Neuron (in vitro differentiated cells): ENCODE measurements around the gene PRPF6.

Source experiments
- H2AFZ ChIP-seq: one replicate; pipeline ENCODE4 v1.6.1; 2013; ENCODE audit warnings: low read depth, mild to moderate bottlenecking, inconsistent platforms, low read length, moderate library complexity
- H3K27me3 ChIP-seq: one replicate; pipeline ENCODE4 v1.6.1; 2013; ENCODE audit warnings: low read length; ENCODE audit not compliant: insufficient read depth
- H3K36me3 ChIP-seq: one replicate; pipeline ENCODE4 v1.6.1; 2013; ENCODE audit warnings: low read length; ENCODE audit not compliant: insufficient read depth
- H3K4me1 ChIP-seq: one replicate; pipeline ENCODE4 v1.6.1; 2013; ENCODE audit warnings: low read length; ENCODE audit not compliant: insufficient read depth
- H3K4me3 ChIP-seq: 2 replicates; pipeline ENCODE4 v1.5.1; 2013; ENCODE audit warnings: mild to moderate bottlenecking, low read length, moderate library complexity
- H3K9me3 ChIP-seq: one replicate; pipeline ENCODE4 v1.6.1; 2013; ENCODE audit warnings: low read length

PRPF6 gene

DNA sequence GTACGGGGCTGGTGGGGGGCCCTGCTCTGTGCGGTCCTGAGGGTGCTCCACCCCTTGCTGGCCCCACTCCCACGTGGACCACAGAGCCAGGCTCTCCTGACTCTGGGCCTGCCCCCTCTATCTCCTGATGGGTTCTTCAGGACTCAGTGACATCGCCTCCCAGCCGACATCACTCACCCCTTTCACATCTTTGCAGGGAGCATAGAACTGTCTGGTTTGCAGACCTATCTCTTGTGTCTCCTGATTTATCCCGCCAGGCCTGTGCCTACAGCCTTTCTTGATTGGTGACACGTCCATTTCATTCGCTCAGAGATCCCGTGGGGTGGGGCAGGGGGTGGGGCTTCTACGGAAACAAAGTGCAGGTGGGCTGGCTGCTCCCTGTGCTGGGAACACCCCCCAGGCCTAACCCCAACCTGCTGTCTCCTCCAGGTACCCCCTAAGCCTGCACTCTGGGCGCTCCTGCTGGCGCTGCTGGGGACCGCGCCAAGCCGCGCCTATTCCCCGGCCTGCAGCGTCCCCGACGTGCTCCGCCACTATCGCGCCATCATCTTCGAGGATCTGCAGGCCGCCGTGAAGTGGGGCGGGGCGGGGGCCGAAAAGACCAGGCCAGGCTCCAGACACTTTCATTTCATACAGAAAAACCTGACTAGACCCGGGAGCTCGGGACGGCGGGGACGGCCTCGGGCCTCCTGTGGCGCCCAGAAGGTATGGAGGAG is 56.7 kb downstream of the PRPF6 start:
- Histone ChIP-seq H3K36me3 (peaks cover 22% of the 10 kb centered on the region), H3K9me3 (no peaks in the 10 kb centered on the region), H3K27me3 (peaks cover 43% of the 10 kb centered on the region), H3K4me1 (peaks cover 18% of the 10 kb centered on the region), H2AFZ (no peak overlapping the region), H3K4me3 (no peak overlapping the region)

DNA sequence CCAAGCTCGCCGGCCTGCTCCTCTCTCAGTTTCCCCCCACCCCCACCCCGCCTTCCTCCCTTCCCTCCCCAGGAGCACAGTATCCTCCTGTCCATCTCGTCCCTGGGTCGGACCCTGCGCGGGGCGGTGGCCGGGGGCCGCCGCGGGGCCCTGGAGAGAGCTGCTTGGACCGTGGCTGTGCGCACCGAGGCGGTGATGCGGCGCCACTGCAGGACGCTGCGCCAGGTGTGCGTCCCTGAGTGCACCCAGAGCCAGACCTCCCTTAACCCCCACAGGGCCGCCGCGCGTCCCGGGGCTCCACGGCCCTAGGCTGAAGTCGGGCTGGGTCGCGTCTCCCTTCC is 57.3 kb downstream of the PRPF6 start:
- Histone ChIP-seq H3K36me3 (peaks cover 16% of the 10 kb centered on the region), H2AFZ (no peak overlapping the region), H3K4me3 (no peak overlapping the region), H3K27me3 (peaks cover 43% of the 10 kb centered on the region), H3K9me3 (no peaks in the 10 kb centered on the region), H3K4me1 (peaks cover 18% of the 10 kb centered on the region)

DNA sequence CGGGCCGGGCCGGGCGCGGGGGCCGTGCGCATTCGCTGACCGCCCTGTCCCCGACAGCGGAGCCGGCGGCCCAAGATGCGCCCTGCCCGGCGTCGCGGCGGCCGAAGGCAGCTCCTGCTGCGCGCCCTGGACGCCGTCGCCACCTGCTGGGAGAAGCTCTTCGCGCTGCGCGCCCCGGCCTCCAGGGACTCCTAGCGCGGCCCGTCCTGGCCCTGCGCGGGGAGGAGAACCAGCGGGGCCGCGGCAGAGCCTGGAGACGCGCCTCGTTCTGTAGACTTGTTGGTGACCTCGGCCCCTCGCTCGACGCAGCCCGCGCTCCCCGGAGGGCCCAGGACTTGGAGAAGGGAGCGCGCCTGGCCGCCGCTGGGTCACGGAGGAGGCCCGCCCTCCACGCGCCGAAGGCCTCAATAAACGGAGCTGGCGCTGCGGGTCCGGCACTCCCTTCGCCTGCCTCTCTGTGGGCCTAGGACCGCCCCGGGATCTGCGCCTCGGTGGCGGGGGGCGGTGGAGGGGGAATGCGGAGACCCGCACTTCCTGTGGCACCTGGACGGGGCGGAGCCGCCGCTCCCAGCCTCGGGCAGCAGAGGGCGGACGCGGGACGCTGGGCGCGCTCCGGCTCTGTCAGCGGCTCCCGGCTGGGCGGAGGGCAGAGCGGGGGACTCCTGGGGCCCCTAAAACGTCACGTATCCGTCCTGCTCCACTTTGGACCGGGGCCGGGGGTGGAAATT is 57.8 kb downstream of the PRPF6 start:
- peak overlapping the region; percentile 46 for H3K4me3 ChIP-seq
- peaks cover 18% of the 10 kb centered on the region for H3K4me1 ChIP-seq
- peak overlapping the region; percentile 41 for H2AFZ ChIP-seq
- peaks cover 48% of the 10 kb centered on the region for H3K27me3 ChIP-seq
- no peaks in the 10 kb centered on the region for H3K9me3 ChIP-seq
- H3K36me3 ChIP-seq = peaks cover 13% of the 10 kb centered on the region

GRCh38 chr20:64039293-64040160 is 58.6 kb downstream of the PRPF6 start:
- Histone ChIP-seq H3K4me1 (peaks cover 18% of the 10 kb centered on the region), H3K27me3 (peaks cover 54% of the 10 kb centered on the region), H3K9me3 (no peaks in the 10 kb centered on the region), H3K36me3 (peaks cover 6% of the 10 kb centered on the region), H2AFZ (peak overlapping the region; percentile 41), H3K4me3 (peak overlapping the region; percentile 46)

GRCh38 chr20:64040231-64041039 is 59.5 kb downstream of the PRPF6 start:
- peaks cover 63% of the 10 kb centered on the region for H3K27me3 ChIP-seq

GRCh38 chr20:64041040-64041780 is 60.3 kb downstream of the PRPF6 start:
- H3K27me3 ChIP-seq = peaks cover 71% of the 10 kb centered on the region
- H3K4me1 ChIP-seq = peaks cover 18% of the 10 kb centered on the region
- no peak overlapping the region for H2AFZ ChIP-seq
- H3K36me3 ChIP-seq = no peaks in the 10 kb centered on the region
- no peaks in the 10 kb centered on the region for H3K9me3 ChIP-seq
- no peak overlapping the region for H3K4me3 ChIP-seq

More at GRCh38 chr20:64040231-64041039, 59.5 kb downstream of the PRPF6 start:
- Histone ChIP-seq H3K4me1 (peaks cover 18% of the 10 kb centered on the region), H3K36me3 (no peaks in the 10 kb centered on the region), H2AFZ (no peak overlapping the region), H3K4me3 (no peak overlapping the region), H3K9me3 (no peaks in the 10 kb centered on the region)

DNA sequence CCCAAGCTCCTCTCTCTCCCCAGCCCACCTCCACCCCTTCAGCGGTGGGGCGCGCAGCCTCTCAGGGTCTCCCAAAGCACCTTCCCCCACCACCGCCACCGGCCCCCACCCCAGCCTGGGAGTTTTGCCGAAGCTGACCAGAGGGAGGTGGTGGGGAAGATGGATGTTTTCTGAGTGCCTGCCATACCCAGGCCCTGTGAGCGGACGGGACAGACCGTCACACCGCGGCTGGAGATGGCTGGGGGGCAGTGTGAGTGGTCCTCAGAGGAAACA is 60.8 kb downstream of the PRPF6 start:
- Histone ChIP-seq H3K9me3 (no peaks in the 10 kb centered on the region), H3K4me1 (peaks cover 13% of the 10 kb centered on the region), H2AFZ (no peak overlapping the region), H3K36me3 (no peaks in the 10 kb centered on the region), H3K27me3 (peaks cover 76% of the 10 kb centered on the region), H3K4me3 (no peak overlapping the region)

- Histone ChIP-seq H2AFZ (no peak overlapping the region), H3K27me3 (peaks cover 81% of the 10 kb centered on the region), H3K36me3 (no peaks in the 10 kb centered on the region), H3K4me3 (no peak overlapping the region), H3K9me3 (no peaks in the 10 kb centered on the region), H3K4me1 (peaks cover 11% of the 10 kb centered on the region)
These were observed 61.3 kb downstream of the PRPF6 start for GRCh38 chr20:64042054-64042781.

DNA sequence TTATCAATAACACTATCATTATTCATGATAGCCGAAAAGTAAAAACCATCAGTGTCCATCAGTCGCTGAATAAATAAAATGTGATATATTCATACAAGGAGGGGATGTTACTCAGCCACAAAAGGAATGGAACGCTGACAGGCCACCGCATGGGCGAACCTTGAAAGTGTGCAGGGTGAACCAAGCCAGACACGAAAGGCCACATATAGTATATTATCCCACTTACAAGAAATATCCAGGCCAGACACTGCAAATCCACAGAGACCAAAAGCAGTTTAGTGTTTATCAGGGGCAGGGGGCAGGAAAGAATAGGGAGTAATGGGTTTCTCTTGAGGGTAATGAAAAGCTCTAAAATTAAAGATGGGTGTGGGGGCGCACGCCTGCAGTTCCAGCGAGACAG is 62.8 kb downstream of the PRPF6 start:
- Histone ChIP-seq H2AFZ (no peak overlapping the region), H3K4me1 (peaks cover 11% of the 10 kb centered on the region), H3K4me3 (no peak overlapping the region), H3K9me3 (no peaks in the 10 kb centered on the region), H3K36me3 (no peaks in the 10 kb centered on the region), H3K27me3 (peaks cover 87% of the 10 kb centered on the region)

- peaks cover 5% of the 10 kb centered on the region for H3K4me1 ChIP-seq
- H3K9me3 ChIP-seq = no peaks in the 10 kb centered on the region
- no peak overlapping the region for H3K4me3 ChIP-seq
- no peaks in the 10 kb centered on the region for H3K36me3 ChIP-seq
- no peak overlapping the region for H2AFZ ChIP-seq
- peaks cover 83% of the 10 kb centered on the region for H3K27me3 ChIP-seq
These were observed 63.7 kb downstream of the PRPF6 start for GRCh38 chr20:64044484-64045247.

- H3K4me3 ChIP-seq = no peak overlapping the region
- H3K9me3 ChIP-seq = no peaks in the 10 kb centered on the region
- H3K27me3 ChIP-seq = peaks cover 83% of the 10 kb centered on the region
- H3K4me1 ChIP-seq = peaks cover 10% of the 10 kb centered on the region
- H3K36me3 ChIP-seq = no peaks in the 10 kb centered on the region
- no peak overlapping the region for H2AFZ ChIP-seq
These were observed 64.5 kb downstream of the PRPF6 start for GRCh38 chr20:64045346-64046011.
